Tibial nerve (tissue), 4 donors: ENCODE measurements around the gene MDFIC2. TPM values are rescaled to one million over a fixed set of nuclear protein-coding genes. Genes with fewer than 3 reads are reported as not detected.

Experiments
- DNase-seq, 2 donors: peaks; one replicate each; pipeline ENCODE4 v3.0.0-alpha.2; 2019; ENCODE audit warnings: low spot score in 2 of 2
- H3K27ac ChIP-seq, 4 donors: fragments of 200-600 bp; sonication (generic) in 3 of 4; one replicate each; pipeline ENCODE4 v1.5.1; 2017 to 2019; ENCODE audit warnings: mild to moderate bottlenecking in 1 of 4
- H3K27me3 ChIP-seq, 2 donors: fragments of 200-600 bp; sonication (generic) in 1 of 2; one replicate each; pipeline versions ENCODE4 v1.5.1 to v1.6.0; 2017 to 2019
- H3K36me3 ChIP-seq, 3 donors: fragments of 200-600 bp; sonication (generic); one replicate each; pipeline ENCODE4 v1.5.1; 2018 to 2019
- H3K4me1 ChIP-seq, 4 donors: fragments of 200-600 bp; sonication (generic) in 3 of 4; one replicate each; pipeline ENCODE4 v1.5.1; 2017 to 2019
- H3K4me3 ChIP-seq, 4 donors: fragments of 200-600 bp; sonication (generic) in 3 of 4; one replicate each; pipeline ENCODE4 v1.5.1; 2017 to 2019; ENCODE audit warnings: mild to moderate bottlenecking in 1 of 4, moderate library complexity in 1 of 4
- H3K9me3 ChIP-seq, 4 donors: fragments of 200-600 bp; sonication (generic) in 3 of 4; one replicate each; pipeline ENCODE4 v1.5.1; 2017 to 2019
- EP300 ChIP-seq, 2 donors: sonication (generic); formaldehyde crosslinking; IDR thresholded peaks; one replicate each; pipeline ENCODE4 v1.6.1; 2017; ENCODE audit warnings: antibody characterized with exemption in 2 of 2, mild to moderate bottlenecking in 1 of 2
- POLR2A ChIP-seq, 2 donors: fragments of 450-650 bp; IDR thresholded peaks; one replicate each; pipeline ENCODE4 v1.6.1; 2017; ENCODE audit warnings: antibody characterized with exemption in 2 of 2, mild to moderate bottlenecking in 2 of 2, moderate library complexity in 2 of 2
- WGBS, 2 donors: methylation state at CpG; one replicate each; pipeline ENCODE4 v1.1.5; 2018; 5-methylcytosine and 5-hydroxymethylcytosine counted together
- total RNA-seq, 4 donors: library from RNA; depleted of rRNA; stranded (reverse); fragments of >200 nt; gene quantifications; one replicate each; pipeline ENCODE4 v1.1.0, GENCODE V29; 2016
- TF ChIP-seq, protein P1 (sequence below), 5 experiments: fragments of 200-600 bp in 3 of 5; fragments of 450-650 bp in 2 of 5; sonication (generic) in 3 of 5; IDR thresholded peaks; one replicate each; pipeline ENCODE4 v1.5.1; 2016 to 2019; ENCODE audit warnings: antibody characterized with exemption in 5 of 5, mild to moderate bottlenecking in 3 of 5, moderate library complexity in 2 of 5

MDFIC2 gene
- total RNA-seq, 4 donors from 2014 or later, result not detected

DNA sequence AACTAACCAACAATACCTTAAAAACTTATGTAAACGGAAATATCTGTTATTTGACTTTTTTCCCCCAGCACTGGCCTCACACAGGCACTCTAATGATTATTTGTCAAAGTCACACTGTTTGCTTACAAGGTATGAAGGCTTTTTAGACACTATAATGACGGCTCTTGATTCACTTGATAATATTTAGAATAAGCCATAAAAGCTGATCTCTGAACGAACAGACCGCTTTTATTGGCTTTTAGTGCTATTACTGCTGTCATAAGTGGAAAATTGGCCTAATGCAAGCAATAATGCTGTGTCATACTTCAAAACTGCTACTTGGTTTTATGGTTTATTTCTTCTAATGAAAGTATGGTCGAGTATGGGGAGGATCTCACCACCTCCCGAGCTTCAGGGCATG is 35.1 kb downstream of the MDFIC2 start:
- no peak for DNase-seq
- no peak overlapping the region for H3K27ac ChIP-seq
- H3K9me3 ChIP-seq, result no peaks in the 10 kb centered on the region
- TF ChIP-seq, protein P1, sequence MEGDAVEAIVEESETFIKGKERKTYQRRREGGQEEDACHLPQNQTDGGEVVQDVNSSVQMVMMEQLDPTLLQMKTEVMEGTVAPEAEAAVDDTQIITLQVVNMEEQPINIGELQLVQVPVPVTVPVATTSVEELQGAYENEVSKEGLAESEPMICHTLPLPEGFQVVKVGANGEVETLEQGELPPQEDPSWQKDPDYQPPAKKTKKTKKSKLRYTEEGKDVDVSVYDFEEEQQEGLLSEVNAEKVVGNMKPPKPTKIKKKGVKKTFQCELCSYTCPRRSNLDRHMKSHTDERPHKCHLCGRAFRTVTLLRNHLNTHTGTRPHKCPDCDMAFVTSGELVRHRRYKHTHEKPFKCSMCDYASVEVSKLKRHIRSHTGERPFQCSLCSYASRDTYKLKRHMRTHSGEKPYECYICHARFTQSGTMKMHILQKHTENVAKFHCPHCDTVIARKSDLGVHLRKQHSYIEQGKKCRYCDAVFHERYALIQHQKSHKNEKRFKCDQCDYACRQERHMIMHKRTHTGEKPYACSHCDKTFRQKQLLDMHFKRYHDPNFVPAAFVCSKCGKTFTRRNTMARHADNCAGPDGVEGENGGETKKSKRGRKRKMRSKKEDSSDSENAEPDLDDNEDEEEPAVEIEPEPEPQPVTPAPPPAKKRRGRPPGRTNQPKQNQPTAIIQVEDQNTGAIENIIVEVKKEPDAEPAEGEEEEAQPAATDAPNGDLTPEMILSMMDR (IDR thresholded peaks at IDR 0.05), result no peak
- TF ChIP-seq POLR2A (IDR thresholded peaks at IDR 0.05) (no peak), EP300 (IDR thresholded peaks at IDR 0.05) (no peak)
- no peak overlapping the region for H3K4me3 ChIP-seq
- no peaks in the 10 kb centered on the region for H3K27me3 ChIP-seq
- WGBS, 2 donors, result 80 to 87% methylated on average over 6 of the region's 6 CpGs
- peaks cover 0 to 5% (median 0%) of the 10 kb centered on the region in 4 donors for H3K4me1 ChIP-seq
- no peaks in the 10 kb centered on the region for H3K36me3 ChIP-seq

DNA sequence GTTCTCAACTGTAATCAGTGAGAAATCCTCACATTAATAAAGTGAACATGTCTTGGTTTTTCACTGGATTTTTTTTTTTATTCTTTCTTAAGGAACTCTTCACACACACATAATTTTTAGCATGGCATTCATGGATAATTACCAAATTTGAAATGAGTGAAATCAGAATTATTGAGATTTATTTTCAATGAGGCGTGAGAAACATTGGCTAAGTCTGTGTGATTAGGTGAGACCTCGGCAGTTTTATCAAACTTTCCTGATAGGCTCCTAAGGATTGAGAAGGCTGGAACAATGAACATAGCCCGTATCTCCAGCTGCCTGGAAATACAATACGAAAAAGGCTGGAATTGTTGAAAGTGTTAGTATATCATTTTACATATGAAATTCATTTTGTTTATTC is 35.5 kb downstream of the MDFIC2 start:
- WGBS, 2 donors, result 68 to 70% methylated on average over 4 of the region's 4 CpGs
- Histone ChIP-seq H3K4me3 (no peak overlapping the region), H3K27ac (no peak overlapping the region), H3K36me3 (no peaks in the 10 kb centered on the region), H3K9me3 (no peaks in the 10 kb centered on the region), H3K4me1 (peaks cover 0 to 5% (median 0%) of the 10 kb centered on the region in 4 donors), H3K27me3 (no peaks in the 10 kb centered on the region)
- no peak for TF ChIP-seq EP300 (IDR thresholded peaks at IDR 0.05)
- TF ChIP-seq, protein P1 (IDR thresholded peaks at IDR 0.05), result no peak
- TF ChIP-seq POLR2A (IDR thresholded peaks at IDR 0.05), result no peak
- DNase-seq, result no peak

DNA sequence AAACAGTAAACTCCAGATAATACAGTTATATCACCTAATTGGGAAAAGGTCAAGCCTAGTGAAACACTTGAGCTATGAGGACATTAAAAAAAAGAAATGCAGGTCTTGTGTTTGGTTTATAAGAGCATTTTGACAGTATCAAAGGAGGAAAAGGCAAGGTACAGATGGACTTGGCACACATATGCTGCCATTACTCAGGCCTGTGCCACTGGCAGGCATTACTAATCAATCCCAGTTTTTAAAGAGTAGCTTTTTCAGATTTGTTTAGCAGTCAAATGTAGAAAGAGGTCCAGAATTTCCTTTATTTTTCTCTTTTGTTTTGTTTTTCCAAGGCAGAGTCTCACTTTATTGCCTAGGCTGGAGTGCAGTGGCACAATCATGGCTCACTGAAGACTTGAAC is 38.9 kb downstream of the MDFIC2 start:
- H3K36me3 ChIP-seq, result no peaks in the 10 kb centered on the region
- H3K4me3 ChIP-seq, result no peak overlapping the region
- no peaks in the 10 kb centered on the region for H3K27me3 ChIP-seq
- no peaks in the 10 kb centered on the region for H3K9me3 ChIP-seq
- peaks cover 0 to 5% (median 0%) of the 10 kb centered on the region in 4 donors for H3K4me1 ChIP-seq
- no peak overlapping the region for H3K27ac ChIP-seq
- TF ChIP-seq EP300 (IDR thresholded peaks at IDR 0.05) (no peak), POLR2A (IDR thresholded peaks at IDR 0.05) (no peak)
- TF ChIP-seq, protein P1 (IDR thresholded peaks at IDR 0.05), result no peak
- DNase-seq, result no peak

- no peak overlapping the region for H3K27ac ChIP-seq
- peaks cover 0 to 5% (median 0%) of the 10 kb centered on the region in 4 donors for H3K4me1 ChIP-seq
- no peaks in the 10 kb centered on the region for H3K36me3 ChIP-seq
- H3K27me3 ChIP-seq, result no peaks in the 10 kb centered on the region
- no peak for DNase-seq
- TF ChIP-seq EP300 (IDR thresholded peaks at IDR 0.05) (no peak), POLR2A (IDR thresholded peaks at IDR 0.05) (no peak)
- TF ChIP-seq, protein P1 (IDR thresholded peaks at IDR 0.05), result no peak
- 65 to 72% methylated on average over 5 of the region's 5 CpGs for WGBS, 2 donors
- H3K9me3 ChIP-seq, result no peaks in the 10 kb centered on the region
- H3K4me3 ChIP-seq, result no peak overlapping the region
These were observed 39.6 kb downstream of the MDFIC2 start for GRCh38 chr3:70272798-70273197.

DNA sequence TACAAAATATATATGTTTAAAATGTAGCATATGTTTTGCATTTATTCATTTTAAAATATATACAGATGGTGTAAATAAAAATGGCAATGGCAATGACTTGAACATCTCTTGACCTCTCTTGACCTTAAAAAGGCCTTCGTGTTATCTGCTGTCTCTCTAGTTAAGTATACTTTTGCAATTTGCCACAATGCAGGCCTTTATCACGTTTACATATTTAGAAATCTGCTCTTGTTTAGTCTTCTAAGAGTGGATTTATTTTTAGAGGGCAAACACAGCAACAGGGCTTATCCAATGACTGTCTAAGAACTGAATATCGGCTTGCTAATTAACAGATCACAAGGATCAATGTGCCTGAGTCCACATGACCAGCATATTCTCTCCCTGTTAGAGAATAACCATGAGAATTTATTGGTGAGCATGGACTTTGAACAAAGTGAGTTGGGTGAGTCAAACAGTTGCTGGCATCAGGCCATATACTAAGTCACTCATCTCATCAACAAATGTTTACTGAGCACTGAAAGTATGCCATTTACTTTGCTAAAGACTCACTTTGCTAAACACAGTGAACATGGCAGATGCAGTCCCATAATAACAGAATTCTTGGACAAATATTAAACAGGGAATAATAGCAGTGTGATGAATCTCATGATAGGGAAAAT is 48.2 kb downstream of the MDFIC2 start:
- DNase-seq, result no peak
- Histone ChIP-seq H3K4me3 (no peak overlapping the region), H3K36me3 (no peaks in the 10 kb centered on the region), H3K9me3 (no peaks in the 10 kb centered on the region), H3K4me1 (no peaks in the 10 kb centered on the region), H3K27me3 (no peaks in the 10 kb centered on the region), H3K27ac (no peak overlapping the region)
- TF ChIP-seq POLR2A (IDR thresholded peaks at IDR 0.05), result no peak
- TF ChIP-seq, protein P1 (IDR thresholded peaks at IDR 0.05), result no peak
- TF ChIP-seq EP300 (IDR thresholded peaks at IDR 0.05), result no peak
- 62 to 70% methylated on average over 3 of the region's 3 CpGs for WGBS, 2 donors
